GM06990 (cell line): ENCODE measurements around the gene PPM1F.

Experiments
- DNase-seq: peaks from one replicate; pipeline ENCODE4 v3.0.0-alpha.2; 2011; ENCODE audit not compliant: insufficient read length; ENCODE audit errors: extremely low read depth
- H3K27me3 ChIP-seq: replicated peaks from 2 replicates; pipeline ENCODE4 v1.6.0; 2011; ENCODE audit warnings: low read length; ENCODE audit not compliant: control insufficient read depth, insufficient read depth
- H3K36me3 ChIP-seq: 2 replicates; pipeline ENCODE4 v1.5.1; 2011; ENCODE audit warnings: low read length; ENCODE audit not compliant: control insufficient read depth, insufficient read depth
- H3K4me3 ChIP-seq: replicated peaks from 2 replicates; pipeline ENCODE4 v1.5.1; 2011; ENCODE audit warnings: low read depth, mild to moderate bottlenecking, control low read depth, low read length
- TF ChIP-seq, protein P1 (sequence below): IDR thresholded peaks from 2 replicates; pipeline ENCODE4 v1.5.1; 2011; ENCODE audit warnings: low read length, control low read depth, mild to moderate bottlenecking, inconsistent platforms; ENCODE audit not compliant: insufficient read depth, poor library complexity, severe bottlenecking

The PPM1F gene

DNA sequence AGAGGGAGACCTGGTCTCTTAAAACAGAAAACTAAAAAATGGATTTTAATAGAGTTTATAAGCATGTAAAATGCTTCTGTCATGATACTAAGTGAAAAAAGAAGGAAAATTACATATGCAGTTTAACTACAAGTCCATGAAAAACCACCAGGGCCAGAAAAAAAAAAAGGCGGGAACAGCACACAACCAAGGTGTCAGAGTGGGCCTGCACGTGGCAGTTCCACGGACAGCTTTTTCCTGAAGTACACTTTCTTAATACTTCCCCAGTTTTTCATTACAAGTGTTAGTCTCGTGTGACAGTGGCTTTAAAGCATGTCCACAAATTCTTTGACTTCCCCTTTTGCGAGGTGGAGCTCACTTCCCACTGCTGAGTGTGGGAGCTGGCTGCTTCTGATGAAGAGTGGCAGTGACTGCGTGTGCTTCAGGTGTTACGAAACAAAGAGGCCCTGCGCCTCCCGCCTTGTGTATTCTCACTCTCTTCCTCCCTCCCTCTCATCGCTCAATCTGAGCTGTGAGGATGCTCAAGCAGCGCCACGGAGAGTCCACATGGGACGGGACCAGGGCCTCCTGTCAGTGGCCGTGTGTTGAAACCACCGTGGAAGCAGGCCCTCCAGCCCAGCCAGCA, 16.4 kb downstream of the PPM1F start:
- Histone ChIP-seq H3K36me3 (no peaks in the 10 kb centered on the region; the same call in 1 of the 2 replicates), H3K4me3 (no peak overlapping the region), H3K27me3 (no peaks in the 10 kb centered on the region)
- TF ChIP-seq, protein P1, sequence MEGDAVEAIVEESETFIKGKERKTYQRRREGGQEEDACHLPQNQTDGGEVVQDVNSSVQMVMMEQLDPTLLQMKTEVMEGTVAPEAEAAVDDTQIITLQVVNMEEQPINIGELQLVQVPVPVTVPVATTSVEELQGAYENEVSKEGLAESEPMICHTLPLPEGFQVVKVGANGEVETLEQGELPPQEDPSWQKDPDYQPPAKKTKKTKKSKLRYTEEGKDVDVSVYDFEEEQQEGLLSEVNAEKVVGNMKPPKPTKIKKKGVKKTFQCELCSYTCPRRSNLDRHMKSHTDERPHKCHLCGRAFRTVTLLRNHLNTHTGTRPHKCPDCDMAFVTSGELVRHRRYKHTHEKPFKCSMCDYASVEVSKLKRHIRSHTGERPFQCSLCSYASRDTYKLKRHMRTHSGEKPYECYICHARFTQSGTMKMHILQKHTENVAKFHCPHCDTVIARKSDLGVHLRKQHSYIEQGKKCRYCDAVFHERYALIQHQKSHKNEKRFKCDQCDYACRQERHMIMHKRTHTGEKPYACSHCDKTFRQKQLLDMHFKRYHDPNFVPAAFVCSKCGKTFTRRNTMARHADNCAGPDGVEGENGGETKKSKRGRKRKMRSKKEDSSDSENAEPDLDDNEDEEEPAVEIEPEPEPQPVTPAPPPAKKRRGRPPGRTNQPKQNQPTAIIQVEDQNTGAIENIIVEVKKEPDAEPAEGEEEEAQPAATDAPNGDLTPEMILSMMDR = no peak
- no peak for DNase-seq

DNA sequence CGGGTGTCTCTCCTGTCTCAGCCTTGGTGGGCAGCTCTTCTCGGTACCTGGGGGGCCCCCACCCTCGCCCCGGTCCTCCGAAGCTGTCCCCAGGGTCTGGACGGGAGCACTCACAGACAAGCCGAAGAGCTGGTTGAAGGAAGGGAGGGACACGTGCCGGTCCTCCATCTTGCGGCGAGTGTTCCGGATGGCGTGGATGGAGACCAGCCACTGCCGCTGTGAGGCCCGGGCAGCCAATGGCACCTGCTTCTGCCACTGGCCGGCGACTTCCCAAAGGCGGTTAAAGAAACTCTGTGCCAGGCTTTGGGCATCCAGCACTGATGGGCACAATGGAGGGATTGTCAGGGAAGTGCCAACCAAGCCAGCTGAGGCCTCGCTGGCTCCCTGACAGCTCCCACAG, 18.7 kb downstream of the PPM1F start:
- no peaks in the 10 kb centered on the region; the same call in none of the 2 replicates for H3K36me3 ChIP-seq
- TF ChIP-seq, protein P1 = no peak

GRCh38 chr22:21933413-21933812, 19.2 kb downstream of the PPM1F start:
- DNase-seq = no peak
- H3K4me3 ChIP-seq = no peak overlapping the region
- no peaks in the 10 kb centered on the region for H3K27me3 ChIP-seq
- no peaks in the 10 kb centered on the region; the same call in none of the 2 replicates for H3K36me3 ChIP-seq
- TF ChIP-seq, protein P1 = no peak

More for the DNA sequence above, 18.7 kb downstream of the PPM1F start:
- H3K27me3 ChIP-seq = no peaks in the 10 kb centered on the region
- no peak for DNase-seq
- no peak overlapping the region for H3K4me3 ChIP-seq

- Histone ChIP-seq H3K27me3 (no peaks in the 10 kb centered on the region), H3K4me3 (no peak overlapping the region), H3K36me3 (no peaks in the 10 kb centered on the region; the same call in none of the 2 replicates)
- DNase-seq = no peak
- TF ChIP-seq, protein P1 = no peak
These were observed 20.3 kb downstream of the PPM1F start for GRCh38 chr22:21932347-21932746.

DNA sequence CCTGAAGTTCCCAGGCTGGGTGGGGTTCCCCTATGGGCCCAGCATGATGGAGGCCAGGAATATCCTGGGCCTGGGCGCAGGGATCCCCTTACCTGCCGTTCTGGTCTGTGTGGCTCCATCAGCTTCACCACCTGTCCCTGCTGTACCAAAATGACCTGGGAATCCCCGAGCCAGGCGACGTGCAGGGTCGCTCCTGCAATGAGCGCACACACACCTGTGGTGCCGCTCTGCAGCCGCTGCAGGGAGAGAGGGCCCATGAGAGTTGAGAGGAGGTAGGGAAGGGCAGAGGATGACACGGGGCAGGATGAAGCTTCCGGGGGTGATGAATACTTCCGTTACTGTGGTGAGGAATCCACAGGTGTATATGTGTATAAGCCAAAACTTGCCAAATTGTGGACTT, 21.6 kb downstream of the PPM1F start:
- TF ChIP-seq, protein P1 = no peak
- Histone ChIP-seq H3K27me3 (no peaks in the 10 kb centered on the region), H3K36me3 (no peaks in the 10 kb centered on the region; the same call in none of the 2 replicates)

More for the DNA sequence above, 21.6 kb downstream of the PPM1F start:
- no peak for DNase-seq
- H3K4me3 ChIP-seq = no peak overlapping the region
